ENCODE results near the gene SAYSD1.

SAYSD1 gene

DNA sequence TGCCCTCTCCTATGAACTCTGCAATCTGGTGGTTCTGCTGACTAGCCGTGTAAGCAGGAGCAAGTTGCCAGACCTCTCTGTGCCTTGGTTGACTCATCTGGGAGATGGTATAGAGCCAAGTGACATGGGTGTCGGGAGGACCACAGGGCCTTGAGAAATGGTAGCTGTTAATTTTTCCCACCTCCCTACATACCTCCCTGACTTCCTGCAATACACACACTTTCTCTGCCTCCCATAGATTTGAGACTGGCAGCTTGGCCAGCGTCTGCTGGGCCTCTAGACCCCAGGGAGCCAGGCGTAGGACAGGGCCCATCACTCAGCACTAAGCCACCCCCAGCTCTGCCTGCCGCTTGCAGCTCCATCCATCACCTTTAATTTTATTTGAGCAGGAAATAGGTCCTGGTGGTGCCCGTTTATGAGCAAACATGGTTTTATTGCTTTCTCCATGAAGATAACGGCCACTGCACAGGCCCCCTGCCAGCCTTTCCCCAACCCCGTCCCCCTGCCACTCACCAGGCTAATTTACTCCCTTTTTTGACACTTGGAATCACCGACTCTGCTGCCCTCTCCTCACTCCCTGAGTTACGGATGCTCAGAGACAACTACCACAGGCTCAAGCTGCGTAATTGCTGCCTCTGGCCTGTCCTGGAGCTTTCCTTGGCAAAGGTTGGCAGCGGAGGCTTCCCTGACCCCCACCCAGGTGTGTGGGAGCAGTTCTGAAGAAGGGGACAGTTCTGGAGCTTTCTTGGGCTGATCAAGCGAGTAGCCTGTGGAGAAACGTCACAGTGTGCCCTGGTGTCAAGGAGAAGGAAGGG lies 55.3 kb downstream of the SAYSD1 start:
- no peak for TF ChIP-seq CTCF (IDR thresholded peaks at IDR 0.05)

DNA sequence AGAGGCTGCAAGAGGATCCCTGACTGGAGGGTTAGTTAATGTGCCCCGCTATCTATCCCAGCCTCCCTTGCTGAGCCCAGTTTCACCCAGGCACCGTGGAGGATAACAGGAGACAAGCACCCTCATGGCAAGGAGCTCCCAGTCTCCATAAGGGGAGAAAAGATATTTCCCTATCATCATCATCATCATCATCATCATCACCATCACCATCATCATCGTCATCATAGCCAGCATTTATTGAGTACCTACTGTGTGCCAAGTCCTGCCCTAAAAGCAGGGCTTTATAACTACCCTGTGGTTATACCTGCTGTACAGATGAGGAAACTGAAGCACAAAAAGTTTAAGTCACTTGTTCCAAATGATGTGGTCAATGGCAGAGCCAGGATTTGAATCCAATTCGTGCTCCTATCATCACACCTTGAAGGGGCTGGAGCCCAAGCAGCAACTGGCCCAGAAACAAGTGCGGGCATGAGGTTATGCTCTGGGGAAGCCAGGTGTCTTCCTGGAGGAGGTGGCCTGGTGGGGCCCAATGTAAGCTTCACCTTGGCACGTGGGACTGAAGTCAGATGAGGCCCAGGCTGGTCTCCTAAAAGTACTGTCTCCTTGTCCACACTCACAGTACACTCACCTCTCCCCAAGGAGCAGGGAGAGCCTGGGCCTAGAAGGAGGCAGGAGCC lies 56.4 kb downstream of the SAYSD1 start:
- no peak for TF ChIP-seq CTCF (IDR thresholded peaks at IDR 0.05)

DNA sequence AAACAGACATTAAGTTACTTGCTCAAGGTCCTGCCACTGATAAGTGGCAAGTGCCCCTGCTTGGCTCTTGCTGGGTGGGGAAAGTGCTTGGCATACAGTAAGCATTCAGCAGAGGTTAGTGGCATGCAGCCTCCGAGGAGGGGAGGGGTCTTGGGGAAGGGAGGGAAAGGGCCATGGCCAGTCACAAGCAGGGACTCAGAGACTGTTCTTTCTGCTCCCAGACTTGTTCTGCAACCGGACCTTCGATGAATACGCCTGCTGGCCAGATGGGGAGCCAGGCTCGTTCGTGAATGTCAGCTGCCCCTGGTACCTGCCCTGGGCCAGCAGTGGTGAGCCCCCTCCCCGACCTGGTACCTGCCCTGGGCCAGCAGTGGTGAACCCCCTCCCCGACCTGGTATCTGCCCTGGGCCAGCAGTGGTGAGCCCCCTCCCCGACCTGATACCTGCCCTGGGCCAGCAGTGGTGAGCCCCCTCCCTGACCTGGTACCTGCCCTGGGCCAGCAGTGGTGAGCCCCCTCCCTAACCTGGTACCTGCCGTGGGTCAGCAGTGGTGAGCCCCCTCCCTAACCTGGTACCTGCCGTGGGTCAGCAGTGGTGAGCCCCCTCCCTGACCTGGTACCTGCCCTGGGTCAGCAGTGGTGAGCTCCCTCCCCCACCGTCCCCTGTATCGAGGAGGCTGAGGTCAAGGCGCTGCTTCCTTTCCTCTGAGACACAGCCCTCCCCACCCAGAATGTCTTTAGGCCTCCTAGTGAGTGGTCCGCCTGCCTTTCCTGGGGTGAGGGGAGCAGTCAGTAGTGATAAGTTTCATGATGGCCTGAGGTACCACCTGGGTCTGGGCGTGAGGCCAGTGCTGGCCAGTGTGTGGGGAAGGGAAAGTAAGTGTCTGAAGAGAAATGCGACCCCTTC lies 57.5 kb downstream of the SAYSD1 start:
- TF ChIP-seq CTCF (IDR thresholded peaks at IDR 0.05), result no peak

DNA sequence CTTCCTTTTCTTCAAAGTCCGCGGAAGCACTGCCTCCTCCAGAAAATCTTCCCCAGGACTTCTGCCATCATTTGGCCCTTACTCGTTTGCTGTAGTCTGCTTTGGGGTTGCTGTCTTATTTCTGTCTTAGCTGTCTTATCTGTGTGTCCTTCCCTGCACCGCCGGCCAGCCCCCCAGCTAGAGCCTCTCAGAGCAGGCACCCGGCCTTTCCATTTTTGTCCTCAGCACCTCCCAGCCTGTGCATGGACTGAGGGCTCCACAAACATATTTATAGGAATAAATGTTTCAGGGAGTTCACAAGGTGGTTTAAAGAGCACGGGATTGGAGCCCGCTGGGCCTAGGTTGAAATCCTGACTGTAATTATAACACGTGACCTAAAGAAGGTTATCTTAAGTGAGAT lies 58.3 kb downstream of the SAYSD1 start:
- no peak for TF ChIP-seq CTCF (IDR thresholded peaks at IDR 0.05)

DNA sequence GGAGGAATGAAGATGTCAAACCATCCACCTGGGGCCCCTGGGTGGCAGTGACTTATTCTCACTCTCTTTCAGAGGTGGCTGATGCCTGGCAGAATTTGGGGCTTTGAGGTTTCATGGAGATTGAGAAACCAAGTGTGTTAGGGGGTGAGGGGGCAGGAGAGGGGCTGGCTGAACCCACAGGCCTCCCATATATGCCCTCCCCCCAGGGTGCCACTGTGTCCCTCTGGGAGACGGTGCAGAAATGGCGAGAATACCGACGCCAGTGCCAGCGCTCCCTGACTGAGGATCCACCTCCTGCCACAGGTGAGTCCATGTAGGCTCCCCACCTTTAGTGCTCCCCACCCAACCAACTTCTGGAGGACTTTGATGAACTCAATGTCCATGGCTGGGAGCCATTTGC lies 58.8 kb downstream of the SAYSD1 start:
- TF ChIP-seq CTCF (IDR thresholded peaks at IDR 0.05), result no peak

DNA sequence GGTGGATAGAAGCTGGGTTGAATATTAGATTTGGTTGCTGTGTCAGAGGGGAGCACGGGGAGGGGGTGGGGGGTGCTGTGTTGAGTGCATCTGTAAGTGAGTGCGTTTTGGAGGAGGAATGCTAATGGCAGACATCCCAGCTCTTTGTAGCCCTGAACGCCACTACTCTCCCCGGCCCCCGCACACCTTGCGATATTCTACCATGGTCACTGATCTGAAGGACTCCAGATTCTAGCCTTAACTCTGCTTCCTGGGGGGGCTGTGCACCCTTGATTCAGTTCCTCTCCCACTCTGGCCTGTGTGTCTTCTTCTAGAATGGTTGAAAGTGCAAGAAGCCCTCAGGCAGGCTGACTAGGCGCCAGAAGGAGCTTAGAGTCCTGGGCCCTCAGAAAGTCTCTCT lies 59.3 kb downstream of the SAYSD1 start:
- no peak for TF ChIP-seq CTCF (IDR thresholded peaks at IDR 0.05)

DNA sequence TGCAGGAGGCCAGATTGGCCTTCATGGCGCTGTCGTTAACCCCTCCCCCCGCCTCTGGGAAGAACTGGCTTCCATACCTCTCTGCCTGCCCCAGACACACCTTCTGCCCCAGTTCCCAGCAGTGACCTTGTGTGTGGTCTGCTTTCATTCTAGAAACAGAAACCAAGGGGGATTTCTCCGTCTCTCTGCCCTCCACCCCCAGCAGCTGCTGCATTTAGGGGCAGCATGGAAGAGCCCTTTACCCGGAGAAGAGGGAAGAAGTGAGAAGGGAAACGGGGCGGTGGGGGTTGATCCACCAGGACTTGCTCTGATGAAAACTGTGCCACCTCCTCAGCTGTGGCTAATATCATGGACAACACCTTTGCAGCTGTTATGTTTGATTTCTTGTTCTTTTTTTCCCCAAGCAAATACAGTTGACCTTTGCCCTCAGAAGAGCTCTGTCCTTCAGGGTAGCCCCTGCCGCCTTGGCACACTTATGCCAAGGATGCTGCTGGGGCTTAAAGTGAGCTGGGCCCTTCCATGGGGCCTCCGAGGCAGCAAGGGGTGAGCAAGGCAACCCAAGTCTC lies 60.3 kb downstream of the SAYSD1 start:
- TF ChIP-seq CTCF (IDR thresholded peaks at IDR 0.05), result no peak
